OCI-LY7 (cell line): ENCODE measurements around the gene EPS8L2. TPM values are rescaled to one million over a fixed set of nuclear protein-coding genes. Genes with fewer than 3 reads are reported as not detected.

ENCODE experiments used
- BruUV-seq: library from RNA; stranded (reverse); fragments of 400-500 nt; replicated peaks from 2 replicates; lab custom pipeline; 2021; lab: Mats Ljungman, UMichigan
- CTCF ChIA-PET: fragments of 300-600 bp; sonication (Branson Sonifier 250); formaldehyde crosslinking; loops from one replicate; lab custom pipeline; 2022; ENCODE audit warnings: antibody characterized with exemption; ENCODE audit not compliant: unreplicated experiment; lab: Charles Lee
- POLR2A ChIA-PET: fragments of 300-600 bp; sonication (Branson Sonifier 250); formaldehyde crosslinking; loops from one replicate; lab custom pipeline; 2022; ENCODE audit warnings: antibody characterized with exemption; lab: Charles Lee
- DNase-seq: peaks from one replicate; pipeline ENCODE4 v3.0.0-alpha.2; 2015; ENCODE audit warnings: low spot score
- H2AFZ ChIP-seq: fragments of 200-600 bp; sonication (generic), shearing (Covaris generic); 2 replicates; pipeline ENCODE4 v1.6.1; 2014; ENCODE audit warnings: mild to moderate bottlenecking, antibody characterized with exemption, low read length, moderate library complexity
- H3K27ac ChIP-seq: fragments of 200-600 bp; sonication (generic); 2 replicates; pipeline ENCODE4 v1.5.1; 2014; ENCODE audit warnings: mixed run types, low read depth, mild to moderate bottlenecking, moderate library complexity, low read length, inconsistent platforms; ENCODE audit not compliant: poor library complexity, severe bottlenecking
- H3K36me3 ChIP-seq: fragments of 200-600 bp; sonication (generic); 2 replicates; pipeline ENCODE4 v1.6.1; 2014; ENCODE audit warnings: mild to moderate bottlenecking, antibody characterized with exemption, low read length, moderate library complexity, mixed read lengths; ENCODE audit not compliant: insufficient read depth
- H3K4me1 ChIP-seq: fragments of 200-600 bp; sonication (generic); 2 replicates; pipeline ENCODE4 v1.5.1; 2014; ENCODE audit warnings: mild to moderate bottlenecking, low read length; ENCODE audit not compliant: insufficient read depth, poor library complexity, severe bottlenecking
- H3K4me2 ChIP-seq: fragments of 200-600 bp; sonication (generic); 2 replicates; pipeline ENCODE4 v1.6.1; 2014; ENCODE audit warnings: mild to moderate bottlenecking, low read length
- H3K4me3 ChIP-seq: fragments of 200-600 bp; sonication (generic); 2 replicates; pipeline ENCODE4 v1.5.1; 2014; ENCODE audit warnings: mild to moderate bottlenecking, low read depth, low read length; ENCODE audit not compliant: poor library complexity, severe bottlenecking
- H3K79me2 ChIP-seq: fragments of 200-600 bp; sonication (generic); 2 replicates; pipeline ENCODE4 v1.6.1; 2016; ENCODE audit warnings: low read depth, mild to moderate bottlenecking, low read length, moderate library complexity, mixed read lengths; ENCODE audit not compliant: insufficient read depth
- H3K9me2 ChIP-seq: fragments of 200-600 bp; sonication (generic); 2 replicates; pipeline ENCODE4 v1.6.1; 2016; ENCODE audit warnings: mild to moderate bottlenecking, low read length, mixed read lengths; ENCODE audit not compliant: insufficient read depth
- H3K9me3 ChIP-seq: fragments of 200-600 bp; sonication (generic); 2 replicates; pipeline ENCODE4 v1.6.1; 2014; ENCODE audit warnings: mild to moderate bottlenecking, mixed run types, low read length, mixed read lengths
- H4K20me1 ChIP-seq: fragments of 200-600 bp; sonication (generic); 2 replicates; pipeline ENCODE4 v1.6.1; 2014; ENCODE audit warnings: mild to moderate bottlenecking, antibody characterized with exemption, low read length, moderate library complexity, mixed read lengths; ENCODE audit not compliant: insufficient read depth
- EZH2phosphoT487 ChIP-seq: fragments of 200-600 bp; sonication (generic); IDR thresholded peaks from 2 replicates; pipeline ENCODE4 v1.6.1; 2018; ENCODE audit warnings: low read depth, borderline replicate concordance, mild to moderate bottlenecking, mixed run types, antibody characterized with exemption, low read length, moderate library complexity, mixed read lengths
- intact Hi-C: fragments of 100-400 bp; cut with micrococcal nuclease; formaldehyde crosslinking; loops from one replicate; pipeline ENCODE4 v1.10.0; 2022; ENCODE audit not compliant: unreplicated experiment
- total RNA-seq, 2 experiments: library from RNA; depleted of rRNA in 1 of 2; stranded (reverse); fragments of >200 nt in 1 of 2; shearing (Covaris generic) in 1 of 2; gene quantifications; 2 replicates each; pipeline ENCODE4 v1.2.3, GENCODE V29; 2014 to 2022
- TF ChIP-seq, protein P1 (sequence below): fragments of 200-600 bp; sonication (generic); conservative IDR thresholded peaks from 2 replicates; pipeline ENCODE4 v1.5.1; 2014; ENCODE audit warnings: mild to moderate bottlenecking, antibody characterized with exemption, low read length, moderate library complexity, mixed read lengths

The EPS8L2 gene
- total RNA-seq, 2 experiments from 2014 or later, result 3.8 to 7.1 TPM

DNA sequence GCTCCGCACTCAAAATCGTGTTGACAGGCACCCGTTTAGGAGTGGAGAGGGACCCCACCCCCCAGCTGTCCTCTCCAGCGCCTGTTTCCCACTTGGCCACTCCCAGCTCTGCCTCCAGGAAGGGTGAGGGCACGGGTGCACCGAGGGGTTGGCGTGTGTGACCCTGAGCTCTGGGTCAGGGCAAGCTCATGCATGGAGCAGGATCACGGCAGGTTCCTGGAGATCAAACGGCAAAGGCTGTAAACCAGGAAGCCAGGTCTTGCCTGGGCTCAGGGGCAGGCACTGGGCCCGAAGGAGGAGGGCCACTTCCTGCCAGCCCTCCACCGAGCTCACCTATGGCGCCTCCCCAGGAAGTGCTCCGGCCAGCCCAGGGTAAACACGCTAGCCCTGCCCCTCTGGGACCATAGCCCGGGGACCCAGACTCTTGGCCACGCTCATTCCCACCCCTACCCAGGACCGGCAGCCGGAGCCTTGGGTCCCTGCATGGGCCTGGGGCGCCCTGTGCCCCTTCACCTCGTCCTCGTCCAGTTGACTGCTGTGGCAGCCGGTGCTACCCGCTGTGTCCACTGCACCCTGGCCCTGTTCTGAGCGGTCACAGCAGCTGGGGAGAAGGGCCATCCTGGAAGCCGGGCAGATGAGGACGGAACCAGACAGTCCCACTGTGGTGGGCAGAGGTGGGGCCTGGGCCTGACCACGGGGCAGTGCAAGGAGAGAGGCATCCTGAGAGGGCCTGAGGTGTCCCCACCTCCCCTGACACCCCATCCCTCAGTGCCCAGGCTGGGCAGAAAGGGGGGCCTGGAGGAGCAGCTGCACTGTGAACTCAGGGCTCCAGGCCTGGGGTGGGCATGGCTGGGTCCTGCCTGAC is 1.0 kb upstream of the EPS8L2 start:
- Histone ChIP-seq H3K9me3 (no peaks in the 10 kb centered on the region), H3K36me3 (peaks cover 3% of the 10 kb centered on the region; the same call in 1 of the 2 replicates), H4K20me1 (no peaks in the 10 kb centered on the region), H3K4me2 (no peak overlapping the region), H3K27ac (no peak overlapping the region), H2AFZ (no peak overlapping the region), H3K4me3 (no peak overlapping the region), H3K79me2 (no peaks in the 10 kb centered on the region), H3K9me2 (no peaks in the 10 kb centered on the region), H3K4me1 (no peaks in the 10 kb centered on the region)
- no peak for DNase-seq
- no TSS peak for BruUV-seq
- POLR2A ChIA-PET, result interaction anchor here (0.6 kb wide), 1 partner anchor 39 kb away, joined by 4 read pairs; no protein-coding TSS in a partner anchor
- CTCF ChIA-PET, result no interaction called here
- TF ChIP-seq EZH2phosphoT487, result no peak
- intact Hi-C loops, result no loop called here

DNA sequence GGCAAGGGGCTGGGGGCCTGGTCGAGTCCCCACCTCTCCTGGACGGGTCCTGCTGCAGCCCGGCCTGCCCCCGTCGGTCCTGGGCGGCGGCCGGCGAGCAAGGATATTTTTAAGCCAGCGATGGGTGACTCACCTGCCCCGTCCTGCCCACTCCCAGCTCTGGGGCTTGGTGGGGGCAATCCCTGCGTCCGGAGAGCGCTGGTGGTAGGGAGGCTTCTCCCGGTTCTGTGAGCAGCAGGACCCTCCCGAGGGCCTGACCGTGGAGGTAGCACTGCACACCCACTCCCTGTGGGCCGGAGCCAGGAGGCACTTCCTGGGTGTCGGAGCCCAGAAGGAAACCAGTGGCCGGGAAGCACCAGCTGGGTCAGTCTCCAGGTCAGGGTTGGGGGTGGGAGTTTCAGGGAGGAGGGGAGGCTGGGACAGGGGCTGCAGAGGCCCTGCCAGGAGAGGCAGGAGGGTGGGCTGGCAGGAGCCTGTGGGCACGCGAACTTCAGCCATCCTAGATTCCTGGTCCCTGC is 467 bp downstream of the EPS8L2 start:
- Histone ChIP-seq H2AFZ (no peak overlapping the region), H3K79me2 (no peaks in the 10 kb centered on the region)
- POLR2A ChIA-PET, result no interaction called here

DNA sequence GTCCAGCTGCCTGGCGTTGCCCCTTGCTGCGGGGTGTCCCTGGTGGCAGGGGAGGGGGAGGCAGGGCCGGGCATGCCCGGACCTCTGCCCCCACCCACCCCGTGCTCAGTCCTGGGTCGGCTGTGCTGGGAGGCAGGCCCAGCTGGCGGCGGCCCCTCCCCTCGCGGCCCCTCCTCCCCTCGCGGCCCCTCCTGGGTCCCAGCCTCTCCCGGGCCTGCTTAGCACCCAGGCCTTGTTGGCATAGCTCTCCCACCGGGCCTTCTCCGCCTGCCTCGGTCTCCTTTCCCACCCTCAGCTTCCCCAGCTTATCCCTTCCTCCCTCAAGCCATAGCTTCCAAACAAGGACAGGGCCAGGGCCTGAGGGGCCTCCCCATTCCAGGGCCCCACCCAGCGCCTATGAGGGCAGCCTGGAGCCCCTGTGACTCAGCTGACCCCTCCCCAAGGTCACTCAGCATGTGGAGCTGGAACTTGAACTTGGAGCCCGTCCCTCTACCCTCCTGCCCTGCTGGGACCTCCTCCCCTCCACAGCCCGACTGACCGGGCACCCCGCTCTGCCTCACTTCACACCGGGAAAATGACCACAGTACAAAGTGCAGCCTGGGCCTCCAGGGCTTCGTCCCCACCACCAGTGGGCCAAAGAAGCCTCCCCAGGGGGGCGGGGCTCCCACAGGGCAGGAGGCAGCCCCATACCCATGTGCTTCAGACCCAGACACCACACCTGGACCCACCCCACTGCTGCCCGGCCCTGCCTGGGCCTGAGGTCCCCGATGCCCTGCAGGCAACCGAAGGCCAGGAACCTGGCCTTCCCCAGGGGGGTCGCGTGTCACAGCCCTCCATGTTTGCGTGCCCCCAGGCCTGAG is 1.2 kb downstream of the EPS8L2 start:
- Histone ChIP-seq H3K9me2 (no peaks in the 10 kb centered on the region), H3K4me3 (no peak overlapping the region), H2AFZ (no peak overlapping the region), H4K20me1 (no peaks in the 10 kb centered on the region), H3K36me3 (peaks cover 2% of the 10 kb centered on the region; the same call in 1 of the 2 replicates), H3K79me2 (no peaks in the 10 kb centered on the region), H3K9me3 (no peaks in the 10 kb centered on the region), H3K27ac (no peak overlapping the region), H3K4me2 (no peak overlapping the region), H3K4me1 (no peaks in the 10 kb centered on the region)
- no peak for DNase-seq
- ChIA-PET POLR2A (no interaction called here), CTCF (no interaction called here)
- TF ChIP-seq EZH2phosphoT487, result no peak
- TF ChIP-seq, protein P1, sequence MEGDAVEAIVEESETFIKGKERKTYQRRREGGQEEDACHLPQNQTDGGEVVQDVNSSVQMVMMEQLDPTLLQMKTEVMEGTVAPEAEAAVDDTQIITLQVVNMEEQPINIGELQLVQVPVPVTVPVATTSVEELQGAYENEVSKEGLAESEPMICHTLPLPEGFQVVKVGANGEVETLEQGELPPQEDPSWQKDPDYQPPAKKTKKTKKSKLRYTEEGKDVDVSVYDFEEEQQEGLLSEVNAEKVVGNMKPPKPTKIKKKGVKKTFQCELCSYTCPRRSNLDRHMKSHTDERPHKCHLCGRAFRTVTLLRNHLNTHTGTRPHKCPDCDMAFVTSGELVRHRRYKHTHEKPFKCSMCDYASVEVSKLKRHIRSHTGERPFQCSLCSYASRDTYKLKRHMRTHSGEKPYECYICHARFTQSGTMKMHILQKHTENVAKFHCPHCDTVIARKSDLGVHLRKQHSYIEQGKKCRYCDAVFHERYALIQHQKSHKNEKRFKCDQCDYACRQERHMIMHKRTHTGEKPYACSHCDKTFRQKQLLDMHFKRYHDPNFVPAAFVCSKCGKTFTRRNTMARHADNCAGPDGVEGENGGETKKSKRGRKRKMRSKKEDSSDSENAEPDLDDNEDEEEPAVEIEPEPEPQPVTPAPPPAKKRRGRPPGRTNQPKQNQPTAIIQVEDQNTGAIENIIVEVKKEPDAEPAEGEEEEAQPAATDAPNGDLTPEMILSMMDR, result no peak
- intact Hi-C loops, result no loop called here
- no TSS peak for BruUV-seq

More for the DNA sequence above, 467 bp downstream of the EPS8L2 start:
- intact Hi-C loops, result no loop called here
- CTCF ChIA-PET, result no interaction called here
- H3K36me3 ChIP-seq, result peaks cover 3% of the 10 kb centered on the region; the same call in 1 of the 2 replicates
- no peak for TF ChIP-seq EZH2phosphoT487
- TF ChIP-seq, protein P1, result no peak
- DNase-seq, result no peak
- no TSS peak for BruUV-seq
- no peaks in the 10 kb centered on the region for H3K9me2 ChIP-seq
- no peaks in the 10 kb centered on the region for H3K4me1 ChIP-seq
- no peak overlapping the region for H3K4me2 ChIP-seq
- H3K4me3 ChIP-seq, result no peak overlapping the region
- H3K27ac ChIP-seq, result no peak overlapping the region
- H4K20me1 ChIP-seq, result no peaks in the 10 kb centered on the region
- H3K9me3 ChIP-seq, result no peaks in the 10 kb centered on the region
